ENCODE results near the gene ANKRD33B.
"Not testable (repeated sequence)": the region's sequence is repeated elsewhere in the genome, so short reads cannot be mapped to it uniquely, and the experiment has no call there.

ANKRD33B gene

DNA sequence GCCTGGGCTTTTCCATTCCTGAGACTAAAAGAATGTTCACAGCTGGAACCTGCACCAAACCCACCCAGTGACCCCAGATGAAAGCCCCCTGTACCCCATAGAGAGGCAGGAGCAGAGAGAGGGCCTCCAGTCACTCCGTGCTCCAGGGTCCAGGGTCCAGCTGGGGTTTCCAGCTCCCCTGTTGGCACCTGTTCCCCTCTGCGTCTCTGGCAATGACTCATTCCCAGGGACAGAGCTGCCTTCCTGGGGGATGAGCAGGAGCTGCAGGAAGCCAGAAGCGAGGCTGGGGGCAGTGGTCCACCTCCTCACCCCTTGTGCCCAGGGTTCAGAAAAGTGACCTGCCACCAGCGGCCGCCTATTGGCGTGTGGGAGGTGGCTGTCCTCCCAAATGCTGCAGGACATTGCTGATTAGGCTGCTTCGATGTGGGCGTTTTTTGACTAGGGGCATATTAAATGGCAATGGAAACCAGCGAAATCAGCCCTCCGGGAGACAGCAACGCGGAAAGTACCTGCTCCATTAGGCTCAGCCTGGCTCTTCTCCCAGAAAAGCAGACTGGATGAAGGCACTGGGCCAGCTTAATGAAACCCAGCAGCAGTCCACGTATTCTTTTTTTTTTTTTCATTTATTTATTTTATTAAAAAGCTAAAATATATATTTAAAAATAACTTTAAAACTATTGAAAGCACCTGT lies 99.8 kb downstream of the ANKRD33B start:
- TF ChIP-seq, protein P1, sequence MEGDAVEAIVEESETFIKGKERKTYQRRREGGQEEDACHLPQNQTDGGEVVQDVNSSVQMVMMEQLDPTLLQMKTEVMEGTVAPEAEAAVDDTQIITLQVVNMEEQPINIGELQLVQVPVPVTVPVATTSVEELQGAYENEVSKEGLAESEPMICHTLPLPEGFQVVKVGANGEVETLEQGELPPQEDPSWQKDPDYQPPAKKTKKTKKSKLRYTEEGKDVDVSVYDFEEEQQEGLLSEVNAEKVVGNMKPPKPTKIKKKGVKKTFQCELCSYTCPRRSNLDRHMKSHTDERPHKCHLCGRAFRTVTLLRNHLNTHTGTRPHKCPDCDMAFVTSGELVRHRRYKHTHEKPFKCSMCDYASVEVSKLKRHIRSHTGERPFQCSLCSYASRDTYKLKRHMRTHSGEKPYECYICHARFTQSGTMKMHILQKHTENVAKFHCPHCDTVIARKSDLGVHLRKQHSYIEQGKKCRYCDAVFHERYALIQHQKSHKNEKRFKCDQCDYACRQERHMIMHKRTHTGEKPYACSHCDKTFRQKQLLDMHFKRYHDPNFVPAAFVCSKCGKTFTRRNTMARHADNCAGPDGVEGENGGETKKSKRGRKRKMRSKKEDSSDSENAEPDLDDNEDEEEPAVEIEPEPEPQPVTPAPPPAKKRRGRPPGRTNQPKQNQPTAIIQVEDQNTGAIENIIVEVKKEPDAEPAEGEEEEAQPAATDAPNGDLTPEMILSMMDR (IDR thresholded peaks at IDR 0.05; ENCODE audit: insufficient read depth, low read depth, low read length, missing control alignments), result no peak
- no peak for DNase-seq (ENCODE audit: low read depth)
- H3K4me3 ChIP-seq (ENCODE audit: low read depth, low read length), result no peak overlapping the region

DNA sequence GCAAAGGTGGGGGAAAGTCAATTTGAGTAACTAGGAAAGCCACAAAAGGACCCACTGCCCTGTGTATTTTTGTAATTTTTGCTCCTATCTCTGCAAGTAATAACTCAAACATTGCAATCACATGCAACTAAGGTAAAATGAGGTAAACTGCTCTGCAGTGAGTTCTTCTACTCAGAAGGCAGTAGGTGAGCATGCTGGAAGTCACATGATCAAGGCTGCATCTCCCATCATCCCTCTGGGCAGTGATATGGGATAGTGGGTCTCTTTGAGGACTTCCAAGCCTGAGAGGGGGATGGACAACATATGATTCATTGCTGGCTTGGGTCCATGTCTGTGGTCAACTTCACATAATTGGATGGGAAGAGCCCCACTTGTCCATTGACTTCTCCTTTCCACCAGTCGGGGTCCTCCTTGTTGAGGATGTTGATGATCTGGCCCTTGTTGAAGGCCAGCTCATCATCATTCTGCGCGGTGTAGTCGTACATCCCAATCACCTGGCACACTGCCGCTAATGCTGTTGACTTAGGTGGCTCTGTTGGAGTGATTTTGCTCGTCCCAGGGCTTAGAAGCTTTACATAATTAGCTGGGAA lies 100.4 kb downstream of the ANKRD33B start:
- not testable (repeated sequence) for H3K4me3 ChIP-seq (ENCODE audit: low read depth, low read length); DNase-seq (ENCODE audit: low read depth)

DNA sequence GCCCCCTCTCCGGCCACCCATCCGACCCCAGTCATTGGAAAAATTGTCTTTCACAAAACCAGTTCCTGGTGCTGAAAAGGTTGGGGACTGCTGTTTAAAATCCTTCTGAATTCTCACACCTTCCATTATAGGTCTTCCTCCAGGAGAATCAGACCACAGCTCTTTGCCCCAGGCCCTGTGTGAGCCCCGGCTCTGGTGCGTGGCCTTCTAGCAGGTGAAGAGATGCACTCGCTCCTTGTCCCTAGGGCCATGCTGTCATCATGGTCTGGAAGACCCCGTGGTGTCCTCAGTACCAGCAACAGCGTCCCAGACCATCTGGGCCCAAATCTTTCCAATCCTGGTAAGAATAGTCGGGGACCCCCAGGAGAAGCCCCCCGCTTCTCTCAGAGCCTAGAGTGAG lies 101.9 kb downstream of the ANKRD33B start:
- no peak overlapping the region for H3K4me3 ChIP-seq (ENCODE audit: low read depth, low read length)
- TF ChIP-seq, protein P1 (IDR thresholded peaks at IDR 0.05; ENCODE audit: insufficient read depth, low read depth, low read length, missing control alignments), result no peak
- DNase-seq (ENCODE audit: low read depth), result no peak

DNA sequence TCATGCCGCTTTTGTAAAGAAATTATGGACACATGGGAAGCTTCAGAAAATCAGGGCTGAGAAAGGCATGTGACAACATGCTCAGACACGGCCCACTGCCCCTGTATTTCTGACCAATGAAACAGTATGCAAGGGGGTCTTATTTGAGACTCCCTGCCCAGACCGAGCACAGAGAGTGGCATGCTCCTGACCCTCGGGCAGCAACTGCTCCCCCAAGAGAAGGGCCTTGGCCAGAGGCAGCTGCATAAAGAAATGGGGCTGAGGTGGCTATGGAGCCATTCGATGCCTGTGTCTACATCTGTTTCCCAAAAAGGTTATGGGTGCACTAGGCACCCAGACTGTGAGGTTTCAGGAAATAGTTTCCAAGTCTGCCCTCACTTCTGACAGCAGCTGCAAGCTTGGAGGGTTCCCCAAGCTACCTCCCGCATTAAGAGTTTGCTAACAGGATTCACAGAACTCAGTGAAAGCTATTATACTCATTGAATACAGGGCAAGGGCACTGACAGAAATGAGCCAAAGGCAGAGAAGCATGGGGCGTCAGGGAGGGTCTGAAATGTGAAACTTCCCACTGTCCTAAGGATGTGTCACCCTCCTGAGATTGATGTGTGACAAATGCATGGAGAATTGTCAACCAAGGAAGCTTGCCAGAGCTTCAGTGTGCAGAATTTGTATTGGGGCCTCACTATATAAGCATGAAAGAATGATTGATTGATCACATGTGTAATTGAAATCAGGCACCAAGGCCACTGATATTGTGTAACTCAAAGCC lies 102.8 kb downstream of the ANKRD33B start:
- DNase-seq (ENCODE audit: low read depth), result no peak
- TF ChIP-seq, protein P1 (IDR thresholded peaks at IDR 0.05; ENCODE audit: insufficient read depth, low read depth, low read length, missing control alignments), result no peak
- H3K4me3 ChIP-seq (ENCODE audit: low read depth, low read length), result no peak overlapping the region

DNA sequence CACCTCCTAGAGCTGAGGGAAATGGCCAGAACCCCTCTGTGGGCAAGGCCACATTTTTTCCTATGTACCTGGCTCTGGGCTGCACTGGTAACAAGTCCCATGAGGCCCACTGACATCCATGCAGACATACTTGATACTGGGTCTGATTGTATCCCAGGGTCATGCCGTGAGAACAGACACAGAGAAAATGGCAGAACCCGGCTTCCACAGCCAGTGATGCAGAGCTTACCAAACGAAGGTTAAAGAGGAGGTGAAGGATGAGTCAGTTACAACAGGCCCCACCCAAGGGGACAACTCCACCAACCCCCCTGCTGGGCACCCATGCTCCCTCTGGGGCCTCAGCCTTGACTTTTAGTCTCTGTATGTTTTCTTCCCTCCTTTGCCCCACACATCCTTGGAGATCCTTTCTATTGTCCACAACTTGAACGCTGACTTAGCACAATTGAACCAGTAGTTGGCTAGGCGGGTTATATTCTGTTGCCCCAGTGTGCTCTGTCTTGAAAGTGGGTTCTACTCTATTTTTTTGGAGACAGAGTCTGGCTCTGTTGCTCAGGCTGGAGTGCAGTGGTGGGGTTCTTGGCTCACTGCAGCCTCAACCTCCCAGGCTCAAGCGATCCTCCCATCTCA lies 103.7 kb downstream of the ANKRD33B start:
- TF ChIP-seq, protein P1 (IDR thresholded peaks at IDR 0.05; ENCODE audit: insufficient read depth, low read depth, low read length, missing control alignments), result no peak
- no peak for DNase-seq (ENCODE audit: low read depth)
- no peak overlapping the region for H3K4me3 ChIP-seq (ENCODE audit: low read depth, low read length)

DNA sequence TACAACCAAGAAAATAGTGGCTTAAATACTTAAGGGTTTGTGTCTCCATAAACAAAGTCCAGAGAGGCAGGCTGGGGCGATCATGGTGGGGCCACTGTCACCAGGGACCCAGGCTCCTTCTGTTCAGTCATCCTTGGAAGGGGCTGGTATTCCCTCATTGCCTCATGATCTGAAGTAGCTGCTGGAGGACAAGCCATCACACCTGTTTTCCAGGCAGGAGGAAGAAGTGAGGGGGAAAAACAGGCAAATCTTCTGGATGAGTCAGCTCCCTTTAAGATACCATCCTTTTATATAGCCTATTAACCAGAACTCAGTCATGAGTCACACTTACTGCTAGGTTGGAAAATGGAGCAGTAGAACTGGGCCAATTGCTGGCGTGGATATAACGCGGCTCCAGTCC lies 104.8 kb downstream of the ANKRD33B start:
- DNase-seq (ENCODE audit: low read depth), result no peak
- H3K4me3 ChIP-seq (ENCODE audit: low read depth, low read length), result no peak overlapping the region

More for the DNA sequence above, 104.8 kb downstream of the ANKRD33B start:
- TF ChIP-seq, protein P1 (IDR thresholded peaks at IDR 0.05; ENCODE audit: insufficient read depth, low read depth, low read length, missing control alignments), result no peak

All from GM12865 (cell line).